Measurements from ENCODE around the gene HOXB1.
A peak's percentile ranks its signal among the peaks of the same experiment; 100 is the strongest.
"Not testable (repeated sequence)": the region's sequence is repeated elsewhere in the genome, so short reads cannot be mapped to it uniquely, and the experiment has no call there.

Gene HOXB1

GRCh38 chr17:48519427-48519826 lies 11.4 kb downstream of the HOXB1 start:
- DNase-seq (ENCODE audit: low spot score): no peak

DNA sequence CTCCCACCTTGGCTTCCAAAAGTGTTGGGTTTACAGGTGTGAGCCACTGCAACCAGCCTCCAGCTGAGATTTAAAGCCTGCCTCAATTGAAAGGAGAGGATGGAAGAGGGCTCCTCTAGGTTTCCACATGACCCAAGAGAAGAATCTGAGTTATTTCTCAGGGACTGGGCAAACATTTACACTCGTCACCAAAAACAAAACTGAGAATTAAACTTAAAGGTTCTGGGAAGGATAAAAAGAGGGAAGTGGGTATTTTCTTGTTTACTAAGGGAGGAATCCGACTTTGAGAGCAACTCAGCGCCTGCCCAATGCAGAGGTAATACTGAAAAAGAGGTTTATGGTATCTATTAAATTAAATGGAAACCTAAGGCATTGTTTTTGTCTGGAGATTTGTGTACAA lies 13.3 kb downstream of the HOXB1 start:
- no peak for DNase-seq (ENCODE audit: low spot score)

DNA sequence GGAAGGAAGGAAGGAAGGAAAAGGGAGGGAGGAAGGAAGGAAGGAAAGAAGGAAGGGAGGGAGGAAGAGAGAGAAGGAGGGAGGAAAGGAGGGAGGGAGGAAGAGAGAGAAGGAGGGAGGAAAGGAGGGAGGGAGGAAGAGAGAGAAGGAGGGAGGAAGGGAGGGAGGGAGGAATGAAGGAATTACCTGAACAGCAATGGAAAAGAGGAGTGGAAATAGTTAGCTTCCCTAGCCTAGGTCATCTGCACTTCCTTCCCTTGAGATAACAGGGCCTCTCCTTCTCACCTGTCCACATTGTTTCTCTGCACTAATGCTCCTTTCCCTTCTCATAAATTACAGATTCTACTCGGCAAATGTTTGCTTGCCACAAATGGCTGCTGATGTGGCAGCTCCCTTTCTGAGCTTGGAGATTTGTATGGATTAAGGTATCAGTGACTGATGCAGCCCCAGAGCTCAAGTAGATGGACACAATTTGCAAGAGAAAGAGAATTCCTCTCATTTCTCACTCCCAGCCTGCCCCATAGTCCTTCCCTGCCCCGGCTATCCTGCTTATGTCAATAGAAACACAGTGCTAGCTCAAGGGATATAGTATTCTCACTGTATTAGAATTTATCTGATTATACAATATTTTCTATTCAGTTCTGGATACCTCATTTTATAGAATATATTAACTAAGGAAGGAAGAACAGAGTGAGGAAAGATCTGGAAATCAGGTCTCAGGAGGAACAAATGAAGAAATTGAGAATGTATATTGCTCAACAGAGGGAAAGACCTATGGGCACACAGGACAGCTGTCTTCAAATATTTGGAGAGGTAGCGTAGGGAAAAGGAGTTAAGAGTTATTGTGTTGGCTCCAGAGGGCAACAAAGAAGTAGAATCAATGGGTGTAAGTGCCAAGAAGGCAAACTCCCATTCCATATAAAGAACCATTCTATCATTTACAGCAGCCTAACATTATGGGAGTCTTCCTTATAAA lies 14.6 kb downstream of the HOXB1 start:
- no peak for DNase-seq (ENCODE audit: low spot score)

GRCh38 chr17:48514477-48514876 lies 16.3 kb downstream of the HOXB1 start:
- DNase-seq (ENCODE audit: low spot score): no peak

GRCh38 chr17:48513666-48514455 lies 16.9 kb downstream of the HOXB1 start:
- no peak for DNase-seq (ENCODE audit: low spot score)

GRCh38 chr17:48513097-48513496 lies 17.7 kb downstream of the HOXB1 start:
- no peak for DNase-seq (ENCODE audit: low spot score)

DNA sequence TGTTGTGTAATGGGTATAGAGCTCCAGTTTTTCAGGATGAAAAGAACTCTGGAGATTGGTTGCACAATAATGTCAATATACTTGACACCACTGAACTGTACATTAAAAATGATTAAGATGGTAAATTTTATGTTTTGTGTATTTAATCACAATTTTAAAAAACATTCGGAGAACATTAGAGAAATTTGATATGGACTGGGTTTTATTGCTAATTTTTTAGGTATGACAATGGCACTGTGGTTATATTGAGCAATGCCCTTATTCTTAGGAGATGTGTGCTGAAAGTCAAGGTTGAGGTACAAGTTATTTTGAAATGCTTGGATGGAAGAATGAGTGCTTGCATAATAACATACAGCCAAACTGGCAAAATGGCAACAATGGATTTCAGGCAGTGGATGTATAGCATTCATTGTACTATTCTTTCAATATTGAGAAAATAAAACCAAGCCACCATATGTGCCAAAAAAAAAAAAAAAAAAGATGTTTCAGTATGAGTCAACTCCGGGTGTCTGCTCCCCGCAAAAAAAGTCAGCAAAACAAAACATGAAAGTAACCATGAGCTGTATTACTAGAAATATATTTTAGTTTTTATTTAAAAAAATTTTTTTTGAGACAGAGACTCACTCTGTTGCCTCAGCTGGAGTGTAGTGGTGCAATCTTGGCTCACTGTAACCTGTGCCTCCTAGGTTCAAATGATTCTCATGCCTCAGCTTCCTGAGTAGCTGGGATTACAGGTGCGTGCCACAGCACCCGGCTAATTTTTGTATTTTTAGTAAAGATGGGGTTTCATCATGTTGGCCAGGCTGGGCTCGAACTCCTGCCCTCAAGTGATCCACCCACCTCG lies 19.8 kb downstream of the HOXB1 start:
- DNase-seq (ENCODE audit: low spot score): no peak

DNA sequence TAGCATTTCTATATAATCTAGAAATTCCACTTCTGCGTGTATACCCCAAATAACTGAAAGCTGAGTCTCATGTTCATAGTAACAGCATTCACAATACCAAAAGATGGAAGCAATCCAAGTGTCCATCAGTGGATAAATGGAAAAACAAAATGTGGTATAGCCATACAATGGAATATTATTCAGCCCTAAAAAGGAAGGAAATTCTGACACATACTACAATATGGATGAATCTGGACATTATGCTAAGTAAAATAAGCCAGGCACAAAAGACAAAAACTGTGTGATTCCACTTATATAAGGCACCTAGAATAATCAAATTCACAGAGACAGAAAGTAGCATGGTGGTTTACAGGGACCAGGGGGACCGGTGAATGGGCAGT lies 20.4 kb downstream of the HOXB1 start:
- DNase-seq (ENCODE audit: low spot score): no peak

- DNase-seq (ENCODE audit: low spot score): not testable (repeated sequence)
These were observed 21.1 kb downstream of the HOXB1 start for GRCh38 chr17:48509708-48510107.

DNA sequence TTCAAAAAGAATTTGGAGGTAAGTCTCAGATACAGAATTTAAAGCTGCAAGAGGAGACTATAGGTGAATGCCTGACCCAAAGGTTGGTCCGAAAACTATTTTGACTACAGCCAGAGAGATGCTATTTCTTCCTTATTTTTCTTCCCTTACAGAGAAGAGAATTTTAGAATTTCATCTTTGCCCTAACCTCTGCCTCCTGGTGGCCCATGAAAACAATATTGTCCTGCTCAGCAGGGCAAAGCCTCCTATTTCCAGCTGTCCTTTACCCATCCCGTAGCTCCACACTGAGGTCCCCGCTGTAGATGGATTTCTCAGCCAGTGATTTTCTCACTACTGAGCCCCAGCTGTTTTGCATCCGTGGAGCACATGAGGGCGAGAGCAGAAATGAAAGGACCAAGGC lies 24.6 kb downstream of the HOXB1 start:
- no peak for DNase-seq (ENCODE audit: low spot score)

- no peak for DNase-seq (ENCODE audit: low spot score)
These were observed 25.0 kb downstream of the HOXB1 start for GRCh38 chr17:48505788-48506187.

GRCh38 chr17:48504953-48505352 lies 25.9 kb downstream of the HOXB1 start:
- DNase-seq (ENCODE audit: low spot score): no peak

DNA sequence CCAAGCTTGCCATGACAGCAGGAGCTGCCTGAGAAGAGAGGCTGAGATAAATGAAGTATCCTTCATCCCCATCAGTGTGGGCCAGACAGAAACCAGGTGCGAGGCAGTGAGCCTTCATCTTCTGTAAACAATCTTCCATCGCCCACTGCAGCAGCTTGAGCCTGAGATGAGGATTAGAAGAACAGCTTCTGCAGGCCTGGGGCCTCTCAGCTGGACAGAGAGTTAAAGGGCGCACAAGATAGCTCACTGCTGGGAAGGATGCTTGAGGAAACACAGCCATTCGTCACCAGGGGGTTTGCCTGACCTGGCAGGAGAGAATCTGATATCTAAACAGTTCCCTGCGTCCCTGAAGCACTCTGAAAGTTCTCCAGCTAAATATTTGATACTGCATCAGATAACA lies 27.1 kb downstream of the HOXB1 start:
- DNase-seq (ENCODE audit: low spot score): no peak

DNA sequence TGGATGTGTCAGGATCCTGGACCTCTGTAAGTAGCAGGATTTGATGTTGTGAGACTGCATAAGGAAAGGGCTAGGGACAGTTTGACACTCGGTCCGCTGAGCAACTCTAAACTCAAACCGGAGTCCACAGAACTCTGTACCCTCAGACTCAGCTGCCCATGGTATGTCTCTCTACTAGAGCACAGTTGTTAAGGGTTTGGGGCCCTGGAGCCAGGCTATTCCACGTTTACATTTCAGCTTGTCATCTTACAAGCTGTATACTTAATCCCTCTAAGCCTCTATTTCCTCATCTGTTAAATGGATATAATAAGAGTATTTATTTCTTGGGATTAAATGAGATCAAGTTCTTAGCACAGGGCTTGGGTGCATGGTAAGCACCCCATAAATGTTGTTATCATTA lies 27.9 kb downstream of the HOXB1 start:
- DNase-seq (ENCODE audit: low spot score): no peak

GRCh38 chr17:48502312-48502711 lies 28.5 kb downstream of the HOXB1 start:
- DNase-seq (ENCODE audit: low spot score): no peak

DNA sequence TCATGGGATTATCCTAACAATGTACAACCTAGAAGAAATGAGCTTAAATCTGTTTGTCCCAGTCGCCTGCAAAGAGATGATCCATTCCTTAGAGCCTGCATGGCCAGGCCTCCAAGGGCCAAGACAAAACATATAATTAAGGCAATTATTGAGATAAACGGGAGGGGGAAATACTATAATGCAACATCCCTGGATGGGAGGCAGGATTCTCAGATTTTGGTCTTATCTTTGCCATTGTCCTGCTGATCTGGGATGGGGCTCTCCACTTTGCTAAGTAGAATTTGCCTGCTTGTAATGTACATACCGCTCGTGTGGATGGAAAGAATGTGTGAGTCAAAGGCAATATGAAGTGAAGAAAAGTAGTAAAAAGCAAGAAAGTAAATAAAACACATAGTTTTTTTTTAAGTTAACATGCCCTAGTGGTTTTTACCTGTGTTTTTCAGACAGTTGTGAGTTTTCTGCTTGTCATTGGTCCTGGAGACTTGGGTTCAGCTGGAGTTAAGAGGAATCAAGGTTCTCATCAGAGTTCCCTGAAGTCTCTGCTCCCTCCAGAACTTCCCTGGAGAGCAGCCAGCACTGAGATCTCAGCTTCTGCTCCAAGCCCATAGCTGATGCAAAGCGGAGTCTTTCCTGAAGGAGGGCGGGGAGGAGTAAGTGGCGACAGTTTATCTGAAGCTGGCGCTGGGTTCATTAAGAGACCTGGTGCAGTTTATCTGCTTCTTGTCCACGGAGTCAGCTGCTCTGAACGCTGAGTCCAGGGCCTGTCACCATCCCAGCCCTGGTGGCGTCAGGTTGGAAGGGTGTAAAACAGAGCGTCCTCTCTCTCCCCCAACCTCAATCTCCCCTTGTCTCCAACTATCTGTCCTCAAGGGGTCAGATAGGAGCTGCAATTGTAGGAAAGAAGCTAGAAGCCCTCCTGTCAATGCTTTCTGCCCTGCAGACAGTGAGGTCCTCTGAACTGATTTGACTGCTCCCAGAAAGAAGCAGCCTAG lies 30.1 kb downstream of the HOXB1 start:
- peak; percentile 29 for DNase-seq (ENCODE audit: low spot score)

DNA sequence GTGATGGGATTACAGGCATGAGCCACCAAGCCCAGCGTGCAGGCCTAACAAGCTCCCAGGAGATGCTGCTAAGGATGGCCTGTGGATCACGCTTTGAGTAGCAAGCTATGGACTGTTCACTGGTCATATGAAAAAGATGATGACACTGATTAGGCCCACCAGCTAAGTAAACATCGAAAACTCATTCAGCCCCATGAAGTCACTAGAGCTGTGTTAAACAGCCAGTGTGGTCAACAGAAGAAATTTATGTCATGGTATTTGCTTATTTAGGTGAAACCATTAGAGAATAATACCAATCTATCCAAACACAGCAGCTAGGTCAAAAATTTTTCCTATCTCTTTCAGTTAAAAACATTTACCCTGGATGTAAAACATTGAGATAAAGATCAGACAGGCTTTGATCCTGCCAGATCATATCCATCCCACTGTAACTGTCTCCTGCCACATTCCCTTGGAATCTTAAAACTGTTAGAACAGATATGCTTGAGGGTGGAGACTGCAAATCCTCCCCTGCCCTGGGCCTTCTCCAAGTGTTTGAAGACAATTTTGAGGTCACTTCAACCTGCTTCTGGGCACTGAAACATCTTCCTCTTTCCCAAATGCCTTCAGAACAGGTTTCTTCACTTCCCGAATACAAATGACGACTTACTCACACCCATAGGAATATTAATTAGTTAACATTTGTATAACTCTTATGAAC lies 30.9 kb downstream of the HOXB1 start:
- no peak for DNase-seq (ENCODE audit: low spot score)

DNA sequence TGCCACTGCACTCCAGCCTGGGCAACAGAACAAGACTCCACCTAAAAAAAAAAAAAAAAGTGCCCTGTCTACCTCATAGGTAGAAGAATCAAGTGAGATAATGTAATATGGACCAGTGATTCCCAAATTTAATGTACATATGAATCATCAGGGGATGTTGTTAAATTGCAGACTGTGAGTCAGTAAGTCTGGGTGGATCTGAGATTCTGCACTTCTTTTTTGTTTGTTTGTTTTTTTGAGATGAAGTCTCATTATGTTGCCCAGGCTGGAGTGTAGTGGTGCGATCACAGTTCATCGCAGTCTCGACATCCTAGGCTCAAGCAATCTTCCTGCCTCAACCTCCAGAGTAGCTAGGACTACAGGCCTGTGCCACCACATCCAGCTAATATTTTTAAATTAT lies 31.6 kb downstream of the HOXB1 start:
- DNase-seq (ENCODE audit: low spot score): no peak

GRCh38 chr17:48498164-48498850 lies 32.5 kb downstream of the HOXB1 start:
- no peak for DNase-seq (ENCODE audit: low spot score)

DNA sequence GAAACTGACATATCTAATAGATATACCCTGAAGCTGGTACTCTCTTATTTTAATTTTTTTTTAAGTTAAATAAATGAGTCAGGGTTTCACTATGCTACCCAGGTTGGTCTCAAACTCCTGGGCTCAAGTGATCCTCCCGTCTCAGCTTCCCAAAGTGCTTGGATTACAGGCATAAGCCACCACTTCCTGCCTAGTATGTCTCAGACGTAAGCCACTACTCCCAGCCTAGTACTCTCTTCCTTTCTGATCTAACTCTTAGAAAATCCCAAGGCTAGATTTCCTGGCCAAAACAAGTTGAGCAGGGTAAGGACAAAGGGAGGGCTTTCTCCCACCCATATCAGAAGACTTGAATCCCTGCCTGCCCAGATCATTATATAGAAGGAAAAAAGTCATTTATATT lies 33.7 kb downstream of the HOXB1 start:
- no peak for DNase-seq (ENCODE audit: low spot score)
